Sciatic nerve (tissue), 2 donors: ENCODE data around the gene SLC16A10. TPM values are rescaled to one million over a fixed set of nuclear protein-coding genes. Genes with fewer than 3 reads are reported as not detected.
"Not testable (repeated sequence)": the region's sequence is repeated elsewhere in the genome, so short reads cannot be mapped to it uniquely, and the experiment has no call there.

ENCODE experiments used
- ATAC-seq: fragments of 200-7000 bp; cut with Tn5 transposase; one replicate; pipeline ENCODE4 v1.9.1; 2020; ENCODE audit warnings: mild to moderate bottlenecking, moderate library complexity
- DNase-seq: peaks from one replicate; pipeline ENCODE4 v3.0.0-alpha.2; 2020; ENCODE audit warnings: low spot score
- intact Hi-C: fragments of 100-400 bp; cut with DNase I; formaldehyde crosslinking; loops from one replicate; pipeline ENCODE4 v1.14.2; 2022
- total RNA-seq: library from RNA; stranded (reverse); fragmentation: NEBNext Ultra II Directional; extraction: Animal tissue kit (Norgen Biotek cat#: 25700); gene quantifications from one replicate; pipeline ENCODE4 v1.2.1, GENCODE V29; 2021
- donor health status: DM: no; HTN: no; CAD: no.
- donor health status: DM: no; HTN: no; CAD: no.

The SLC16A10 gene
- total RNA-seq, 1 donor from 2014 or later, result 3.1 TPM

DNA sequence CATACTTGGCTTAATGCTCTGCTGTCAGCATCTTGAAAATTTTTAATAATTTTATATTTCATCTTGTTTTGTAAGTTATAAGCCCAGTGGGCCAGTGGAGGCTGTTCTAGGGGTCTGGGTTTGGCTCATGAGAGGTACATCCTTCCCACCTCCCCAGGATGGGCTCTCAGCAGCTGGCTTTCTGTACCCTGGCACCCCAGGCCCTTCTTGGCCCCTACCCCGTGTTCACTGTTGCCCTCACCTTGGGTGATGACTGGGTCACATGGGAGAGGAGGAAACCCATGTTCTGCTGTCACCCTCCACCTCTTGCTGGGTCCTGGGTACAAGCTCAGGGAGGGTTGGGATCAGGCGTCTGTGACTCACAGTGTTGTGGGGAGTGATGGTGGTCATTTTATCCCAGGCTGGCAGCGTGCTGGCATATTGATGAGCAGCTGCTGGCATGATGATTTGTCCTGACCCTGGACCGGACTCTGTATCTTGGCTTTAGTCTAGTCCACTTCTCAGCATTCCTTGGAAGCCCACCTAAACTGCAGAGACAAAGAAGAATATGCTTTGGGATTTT lies 34.6 kb downstream of the SLC16A10 start:
- no peak for DNase-seq
- no peak for ATAC-seq
- intact Hi-C loops, result no loop called here

DNA sequence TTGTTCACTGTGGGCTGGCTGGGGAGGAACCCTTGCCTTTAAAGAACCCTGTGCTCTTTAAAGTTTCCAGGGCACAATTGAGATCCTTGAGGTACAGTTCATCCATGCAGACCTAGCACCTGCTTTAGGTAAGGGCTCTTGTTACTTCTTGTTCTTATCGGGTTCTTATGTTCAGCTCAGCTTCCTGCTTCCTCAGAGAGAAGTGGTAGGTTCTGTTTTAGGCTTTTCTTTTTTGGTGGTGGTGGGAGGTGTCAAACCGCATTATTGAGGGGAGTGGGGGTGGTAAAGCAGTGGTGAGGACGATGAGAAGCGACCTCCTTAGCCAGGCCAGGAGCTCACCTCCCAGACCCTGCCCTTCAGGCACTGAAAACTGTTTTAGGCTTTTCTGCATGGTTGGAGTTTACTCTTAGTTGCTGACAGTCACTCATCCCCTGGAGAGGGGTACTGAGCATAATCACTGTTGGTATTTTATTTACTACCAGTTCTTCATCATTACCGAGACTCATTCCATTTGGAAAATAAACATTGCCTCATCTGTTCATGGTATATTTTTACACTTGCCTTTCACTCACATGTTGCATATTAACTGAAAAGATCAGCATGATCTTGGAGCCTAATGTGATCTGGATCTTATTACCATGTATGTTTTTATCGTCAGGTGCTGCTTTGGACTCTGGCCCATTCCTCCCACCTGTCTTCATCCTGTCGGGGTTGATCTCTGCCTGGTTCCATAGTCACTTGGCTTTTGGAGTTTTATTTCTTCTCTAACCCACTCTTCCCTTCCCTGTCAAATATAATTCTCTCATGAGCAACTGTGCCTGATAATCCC lies 35.4 kb downstream of the SLC16A10 start:
- intact Hi-C loops, result no loop called here
- DNase-seq, result no peak
- no peak for ATAC-seq

GRCh38 chr6:111124406-111124805 lies 37.1 kb downstream of the SLC16A10 start:
- no peak for ATAC-seq
- intact Hi-C loops, result no loop called here
- no peak for DNase-seq

- DNase-seq (no peak), ATAC-seq (no peak)
- intact Hi-C loops, result no loop called here
These were observed 41.7 kb downstream of the SLC16A10 start for GRCh38 chr6:111129013-111129412.

DNA sequence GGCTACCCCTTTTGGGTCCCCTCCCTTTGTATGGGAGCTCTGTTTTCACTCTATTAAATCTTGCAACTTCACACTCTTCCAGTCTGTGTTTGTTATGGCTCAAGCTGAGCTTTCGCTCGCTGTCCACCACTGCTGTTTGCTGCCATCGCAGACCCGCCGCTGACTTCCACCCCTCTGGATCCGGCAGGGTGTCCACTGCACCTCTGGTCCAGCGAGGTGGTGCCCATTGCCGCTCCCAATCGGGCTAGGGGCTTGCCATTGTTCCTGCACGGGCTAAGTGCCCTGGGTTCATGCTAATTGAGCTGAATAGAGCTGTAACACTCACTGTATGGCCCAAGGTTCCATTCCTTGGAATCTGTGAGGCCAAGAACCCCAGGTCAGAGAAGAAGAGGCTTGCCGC lies 43.7 kb downstream of the SLC16A10 start:
- DNase-seq, intact Hi-C loops, ATAC-seq: not testable (repeated sequence)

GRCh38 chr6:111132669-111133068 lies 45.4 kb downstream of the SLC16A10 start:
- intact Hi-C loops, DNase-seq, ATAC-seq: not testable (repeated sequence)

DNA sequence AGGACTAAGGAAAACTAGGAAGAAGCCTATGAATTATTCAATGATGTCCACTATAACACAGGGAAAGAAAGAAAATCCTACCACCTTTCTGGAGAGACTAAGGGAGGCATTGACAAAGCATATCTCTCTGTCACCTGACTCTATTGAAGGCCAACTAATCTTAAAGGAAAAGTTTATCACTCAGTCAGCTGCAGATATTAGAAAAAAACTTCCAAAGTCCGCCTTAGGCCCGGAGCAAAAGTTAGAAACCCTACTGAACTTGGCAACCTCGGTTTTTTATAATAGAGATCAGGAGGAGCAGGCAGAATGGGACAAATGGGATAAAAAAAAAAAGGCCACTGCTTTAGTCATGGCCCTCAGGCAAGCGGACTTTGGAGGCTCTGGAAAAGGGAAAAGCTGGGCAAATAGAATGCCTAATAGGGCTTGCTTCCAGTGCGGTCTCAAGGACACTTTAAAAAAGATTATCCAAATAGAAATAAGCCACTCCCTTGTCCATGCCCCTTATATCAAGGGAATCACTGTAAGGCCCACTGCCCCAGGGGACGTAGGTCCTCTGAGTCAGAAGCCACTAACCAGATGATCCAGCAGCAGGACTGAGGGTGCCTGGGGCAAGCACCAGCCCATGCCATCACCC lies 47.0 kb downstream of the SLC16A10 start:
- ATAC-seq, intact Hi-C loops, DNase-seq: not testable (repeated sequence)

- DNase-seq, ATAC-seq, intact Hi-C loops: not testable (repeated sequence)
These were observed 50.3 kb downstream of the SLC16A10 start for GRCh38 chr6:111137489-111138093.

DNA sequence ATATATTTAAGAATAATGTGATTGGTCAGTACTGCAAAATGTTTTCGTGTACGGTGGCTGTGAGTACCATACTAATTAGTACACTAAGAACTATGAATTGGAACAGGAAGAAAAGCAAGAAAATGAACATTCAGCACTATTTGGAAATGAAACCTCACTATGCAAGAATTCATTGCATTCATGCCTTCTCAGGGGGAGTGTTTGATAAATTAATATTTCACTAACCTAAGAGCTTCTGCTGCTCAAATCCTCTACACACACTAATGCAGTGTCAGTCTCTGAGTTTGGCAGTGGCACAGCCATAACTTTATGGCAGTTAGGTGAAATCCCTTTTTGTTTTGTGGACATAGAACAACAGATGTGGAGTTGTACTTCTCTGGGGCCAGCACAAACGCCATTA lies 60.1 kb downstream of the SLC16A10 start:
- DNase-seq, result no peak
- intact Hi-C loops, result no loop called here
- ATAC-seq, result no peak

GRCh38 chr6:111148110-111148509 lies 60.8 kb downstream of the SLC16A10 start:
- intact Hi-C loops, result no loop called here
- ATAC-seq, result no peak
- DNase-seq, result no peak

- no peak for DNase-seq
- ATAC-seq, result no peak
- intact Hi-C loops, result no loop called here
These were observed 63.3 kb downstream of the SLC16A10 start for GRCh38 chr6:111150577-111150976.

DNA sequence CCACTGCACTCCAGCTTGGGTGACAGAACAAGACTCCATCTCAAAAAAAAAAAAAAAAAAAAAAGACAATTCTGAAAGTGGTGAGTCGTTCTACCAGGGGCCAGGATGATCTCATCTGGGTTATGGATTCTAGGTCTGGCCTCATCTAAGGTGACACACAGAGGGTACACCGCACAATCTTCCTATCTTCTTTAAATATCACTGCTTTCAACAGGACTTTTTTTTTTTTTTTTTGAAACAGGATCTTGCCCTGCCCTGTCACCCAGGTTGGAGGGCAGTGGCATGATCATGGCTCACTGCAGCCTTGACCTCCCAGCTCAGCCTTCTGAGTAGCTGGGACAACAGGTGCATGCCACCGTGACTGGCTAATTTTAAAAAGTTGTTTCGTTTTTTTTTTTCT lies 67.7 kb downstream of the SLC16A10 start:
- intact Hi-C loops, result no loop called here
- DNase-seq (no peak), ATAC-seq (no peak)

DNA sequence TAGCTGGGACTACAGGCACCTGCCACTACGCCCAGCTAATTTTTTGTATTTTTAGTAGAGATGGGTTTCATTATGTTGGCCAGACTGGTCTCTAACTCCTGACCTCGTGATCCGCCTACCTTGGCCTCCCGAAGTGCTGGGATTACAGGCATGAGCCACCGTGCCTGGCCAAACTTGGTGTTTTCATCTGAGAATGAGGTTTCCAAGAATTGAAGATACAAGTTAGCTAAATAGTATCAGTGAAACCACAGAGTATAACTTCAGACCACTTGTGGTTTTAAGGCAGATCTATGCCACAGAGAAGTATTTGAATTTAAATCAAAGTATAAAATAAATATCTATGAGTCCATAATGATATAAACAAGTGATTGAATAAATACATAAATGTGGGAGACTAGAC lies 70.1 kb downstream of the SLC16A10 start:
- intact Hi-C loops, result no loop called here
- no peak for ATAC-seq
- DNase-seq, result no peak

GRCh38 chr6:111159633-111160032 lies 72.3 kb downstream of the SLC16A10 start:
- no peak for DNase-seq
- ATAC-seq, result no peak
- intact Hi-C loops, result no loop called here

- intact Hi-C loops, result no loop called here
- ATAC-seq, result no peak
- DNase-seq, result no peak
These were observed 74.3 kb downstream of the SLC16A10 start for GRCh38 chr6:111161650-111162049.

- DNase-seq, result no peak
- intact Hi-C loops, result no loop called here
- no peak for ATAC-seq
These were observed 75.2 kb downstream of the SLC16A10 start for GRCh38 chr6:111162504-111162903.

DNA sequence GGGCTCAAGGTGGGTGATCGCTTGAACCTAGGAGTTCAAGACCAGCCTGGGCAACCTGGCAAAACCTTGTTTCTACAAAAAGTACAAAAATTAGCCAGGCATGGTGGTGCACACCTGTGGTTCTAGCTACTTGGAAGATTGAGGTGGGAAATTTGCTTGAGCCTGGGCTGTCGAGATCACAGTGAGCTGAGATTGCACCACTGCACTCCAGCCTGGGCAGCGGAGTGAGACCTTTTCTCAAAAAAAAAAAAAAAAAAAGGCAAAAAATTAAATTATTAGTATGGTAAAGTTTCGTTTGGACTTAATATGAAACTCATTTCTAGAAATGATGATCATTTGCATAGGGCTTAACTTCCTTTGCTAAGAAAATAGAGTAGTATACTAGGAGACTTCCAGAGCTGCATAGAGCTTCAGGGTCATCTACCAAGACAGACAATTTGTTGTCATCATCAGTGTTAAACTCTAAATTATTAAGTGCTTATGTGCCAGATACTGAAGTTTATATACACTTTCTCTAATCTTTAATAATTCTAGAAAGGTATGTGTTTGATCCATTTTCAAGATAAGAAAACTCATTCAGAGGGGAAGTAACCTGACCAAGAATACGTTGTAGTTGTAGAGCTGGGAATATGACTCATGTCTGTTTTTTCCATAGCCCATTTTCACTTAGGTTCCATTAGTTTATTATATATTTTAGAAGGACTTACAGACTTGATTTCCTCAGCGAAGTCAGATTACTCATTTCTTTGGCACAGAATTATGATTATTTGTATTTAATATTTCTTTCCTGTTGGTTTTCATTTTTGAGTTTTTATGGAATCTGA lies 84.5 kb downstream of the SLC16A10 start:
- intact Hi-C loops, result no loop called here
- no peak for ATAC-seq
- DNase-seq, result no peak

DNA sequence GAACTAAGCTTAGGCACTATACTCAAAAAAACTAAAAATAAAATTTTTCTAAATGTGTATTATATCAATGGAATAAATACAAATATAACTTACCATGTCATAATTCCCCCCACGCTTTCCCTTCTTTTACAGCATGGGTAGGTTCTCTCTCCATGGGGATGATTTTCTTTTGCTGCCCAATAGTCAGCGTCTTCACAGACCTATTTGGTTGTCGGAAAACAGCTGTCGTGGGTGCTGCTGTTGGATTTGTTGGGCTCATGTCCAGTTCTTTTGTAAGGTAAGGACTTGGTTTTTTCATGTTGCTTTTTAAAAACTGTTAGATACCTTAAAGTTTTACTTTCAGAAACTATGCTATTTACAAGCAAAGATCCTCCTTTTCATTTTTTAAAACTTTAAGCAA lies 85.3 kb downstream of the SLC16A10 start:
- intact Hi-C loops, result no loop called here
- ATAC-seq (no peak), DNase-seq (no peak)

DNA sequence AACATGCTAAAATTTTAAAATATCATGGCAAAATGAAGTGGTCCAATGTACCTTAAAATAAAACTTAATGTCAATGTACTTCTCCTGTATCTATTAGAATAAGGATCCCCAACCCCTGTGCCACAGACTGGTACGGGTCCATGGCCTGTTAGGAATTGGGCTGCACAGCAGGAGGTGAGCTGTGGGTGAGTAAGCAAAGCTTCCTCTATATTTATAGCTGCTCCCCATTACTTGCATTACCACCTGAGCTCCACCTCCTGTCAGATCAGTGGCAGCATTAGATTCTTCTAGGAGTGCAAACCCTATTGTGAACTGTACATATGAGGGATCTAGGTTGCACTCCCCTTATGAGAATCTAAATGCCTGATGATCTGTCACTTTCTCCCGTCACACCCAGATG lies 86.0 kb downstream of the SLC16A10 start:
- no peak for DNase-seq
- intact Hi-C loops, result no loop called here
- no peak for ATAC-seq
